ELR (cell line): ENCODE results near the gene ZCCHC24.
A peak's percentile ranks its signal among the peaks of the same experiment; 100 is the strongest.
"Not testable (repeated sequence)": the region's sequence is repeated elsewhere in the genome, so short reads cannot be mapped to it uniquely, and the experiment has no call there.

Source experiments
- DNase-seq: peaks from one replicate; pipeline ENCODE4 v3.0.0-alpha.2; 2015; ENCODE audit warnings: low read depth

ZCCHC24 gene

DNA sequence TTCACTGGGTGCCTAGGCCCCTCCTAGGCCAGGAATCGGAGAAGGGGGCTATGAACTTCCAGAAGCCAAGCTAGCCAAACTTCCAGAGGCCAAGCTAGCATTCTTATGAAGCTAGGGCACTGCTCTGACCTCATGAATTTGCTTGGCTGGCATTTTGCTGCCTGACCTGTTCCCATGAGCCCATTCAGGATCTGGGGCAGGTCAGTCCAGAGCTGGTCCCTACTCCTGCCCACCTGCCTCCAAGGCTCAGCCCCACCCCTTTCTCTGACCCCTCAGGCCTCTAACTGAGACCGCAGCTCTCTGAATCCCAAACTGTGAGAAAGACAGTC lies 99.4 kb downstream of the ZCCHC24 start:
- no peak for DNase-seq

- no peak for DNase-seq
These were observed 100.0 kb downstream of the ZCCHC24 start for GRCh38 chr10:79345241-79346011.

DNA sequence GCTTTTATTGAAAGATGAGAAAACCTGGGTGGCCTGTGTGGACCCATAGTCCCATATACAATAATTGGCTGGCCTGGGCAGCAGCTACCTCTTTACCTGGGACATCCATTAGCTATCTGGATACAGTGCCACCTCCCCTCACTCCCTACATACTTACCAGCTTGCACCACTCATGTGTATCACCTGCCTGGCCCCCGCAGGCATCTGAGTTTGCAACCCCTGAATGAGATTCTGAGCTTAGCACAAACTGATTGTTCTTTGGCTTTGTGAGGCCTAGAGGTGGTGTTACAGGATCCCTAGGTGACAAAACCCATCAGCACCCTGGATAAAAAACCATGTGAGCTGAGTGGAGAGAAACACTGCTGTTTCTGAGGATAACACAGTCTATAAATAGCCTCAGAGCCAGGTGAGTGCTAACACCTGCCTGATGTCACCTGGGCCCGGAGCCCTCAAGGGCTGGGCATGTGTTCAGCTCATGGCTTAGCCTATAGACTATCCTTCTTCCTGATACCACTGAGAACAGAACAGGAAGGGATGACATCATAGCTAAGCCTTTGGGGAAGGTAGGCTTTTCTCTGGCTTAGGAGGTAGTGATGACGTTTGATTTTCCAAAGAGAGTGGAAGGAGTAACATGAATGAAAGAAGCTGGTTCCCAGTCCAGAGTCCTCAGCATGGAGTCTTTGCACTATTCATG lies 100.8 kb downstream of the ZCCHC24 start:
- DNase-seq, result no peak

GRCh38 chr10:79342811-79343561 lies 102.4 kb downstream of the ZCCHC24 start:
- DNase-seq, result no peak

- DNase-seq, result no peak
These were observed 103.1 kb downstream of the ZCCHC24 start for GRCh38 chr10:79342295-79342761.

DNA sequence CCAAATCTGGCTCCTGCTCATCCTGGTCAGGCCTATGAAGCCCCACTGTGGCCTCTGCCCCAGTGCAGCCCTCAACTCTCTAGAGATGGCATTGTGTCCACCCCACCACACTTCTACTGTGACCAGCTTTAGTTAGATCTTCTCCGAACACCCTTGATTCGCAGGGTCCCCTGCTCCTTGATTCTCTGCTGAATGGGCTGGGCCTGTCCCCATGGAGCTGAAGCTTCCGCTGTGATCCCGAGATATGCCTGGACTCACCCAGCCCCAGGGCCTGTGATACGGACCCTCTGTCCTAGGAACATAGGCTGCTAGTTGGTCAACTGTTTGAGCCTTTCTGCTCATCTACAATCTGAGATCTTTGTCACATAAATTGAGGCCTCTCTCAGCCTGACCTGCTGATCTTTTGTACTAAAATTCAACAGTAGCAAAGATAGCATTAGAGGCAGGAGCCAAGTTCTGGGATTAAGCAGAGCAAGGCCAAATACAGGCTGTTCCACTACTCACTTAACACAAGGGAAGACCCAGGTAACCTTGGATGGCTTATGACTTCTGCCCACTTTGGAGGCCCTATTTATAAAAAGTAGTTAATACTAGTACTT lies 104.7 kb downstream of the ZCCHC24 start:
- no peak for DNase-seq

DNA sequence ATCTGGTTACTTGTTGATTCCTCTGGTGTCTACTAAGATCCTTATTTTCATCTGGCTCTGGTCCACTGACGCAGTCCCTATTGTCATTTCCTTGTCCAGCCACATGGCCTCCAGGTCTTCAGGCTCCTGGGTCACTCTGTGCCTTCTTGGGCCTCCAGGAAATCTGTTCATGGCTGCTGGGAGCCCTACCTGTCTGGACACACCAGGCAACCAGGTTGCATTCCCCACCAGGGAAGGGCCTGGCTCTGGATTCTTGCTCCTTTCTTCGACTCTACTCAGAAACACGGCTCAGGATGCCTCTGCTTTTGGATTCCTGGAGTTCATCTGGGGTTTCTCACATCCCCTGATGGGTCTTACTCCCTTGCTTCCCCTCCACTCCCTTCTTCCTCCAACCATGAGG lies 106.2 kb downstream of the ZCCHC24 start:
- DNase-seq, result no peak

GRCh38 chr10:79337783-79338469 lies 107.5 kb downstream of the ZCCHC24 start:
- DNase-seq, result not testable (repeated sequence)

GRCh38 chr10:79336739-79337138 lies 108.7 kb downstream of the ZCCHC24 start:
- DNase-seq, result no peak

DNA sequence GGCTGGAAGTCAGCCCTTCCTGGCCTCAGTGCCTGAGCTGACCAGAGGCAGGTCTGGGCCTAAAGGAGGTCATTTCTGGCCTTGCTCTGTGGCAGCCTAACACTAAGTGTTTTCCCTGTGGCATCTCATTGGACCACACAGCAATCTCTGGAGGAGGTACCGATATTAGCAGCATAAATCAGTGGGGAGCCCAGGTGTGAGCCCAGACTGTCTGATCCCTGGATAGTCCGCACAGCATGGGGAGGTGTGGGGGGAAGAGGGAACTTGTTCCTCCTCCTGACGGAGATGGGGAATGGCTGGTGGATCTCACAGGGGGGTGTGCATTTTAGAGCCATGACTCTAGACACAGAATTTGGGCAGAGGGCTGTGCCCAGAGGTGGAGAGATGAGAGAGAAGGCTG lies 109.1 kb downstream of the ZCCHC24 start:
- no peak for DNase-seq

DNA sequence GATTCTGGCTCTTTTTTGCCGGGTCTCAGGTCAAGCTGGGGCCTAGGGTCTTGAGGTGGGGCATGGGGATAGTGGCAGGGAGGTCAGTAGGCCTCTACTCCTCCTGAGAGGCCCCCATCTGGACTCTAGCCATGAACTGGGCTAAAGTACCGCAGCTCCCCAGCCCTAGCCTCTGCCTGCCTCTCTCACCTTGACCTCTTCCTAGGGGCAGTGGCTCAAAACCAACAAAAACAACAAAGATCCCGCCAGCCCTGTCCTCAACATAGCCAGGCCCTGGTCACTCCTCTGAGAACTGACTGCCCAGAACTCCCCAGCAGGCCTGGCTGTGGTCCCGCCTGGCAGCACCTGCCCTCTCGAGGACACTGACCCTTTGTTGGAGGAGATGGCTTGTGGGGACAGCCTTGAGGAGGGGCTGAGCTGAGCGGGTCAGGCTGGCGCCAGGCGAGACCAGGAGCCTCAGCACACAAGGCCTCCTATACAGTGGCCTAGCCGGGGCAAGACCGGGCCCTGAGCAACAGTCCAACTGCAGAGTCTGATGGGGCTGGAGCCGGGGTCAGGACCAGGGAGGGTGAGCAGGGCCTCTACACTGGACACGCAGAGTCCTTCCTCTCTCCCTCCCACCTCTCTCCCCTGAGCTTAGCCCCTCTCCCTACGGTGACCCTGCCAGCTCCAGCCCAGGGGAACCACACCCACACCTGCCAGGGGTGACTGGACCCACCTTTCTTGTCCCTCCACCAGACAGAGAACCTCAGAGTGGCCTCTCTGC lies 109.8 kb downstream of the ZCCHC24 start:
- DNase-seq, result no peak

DNA sequence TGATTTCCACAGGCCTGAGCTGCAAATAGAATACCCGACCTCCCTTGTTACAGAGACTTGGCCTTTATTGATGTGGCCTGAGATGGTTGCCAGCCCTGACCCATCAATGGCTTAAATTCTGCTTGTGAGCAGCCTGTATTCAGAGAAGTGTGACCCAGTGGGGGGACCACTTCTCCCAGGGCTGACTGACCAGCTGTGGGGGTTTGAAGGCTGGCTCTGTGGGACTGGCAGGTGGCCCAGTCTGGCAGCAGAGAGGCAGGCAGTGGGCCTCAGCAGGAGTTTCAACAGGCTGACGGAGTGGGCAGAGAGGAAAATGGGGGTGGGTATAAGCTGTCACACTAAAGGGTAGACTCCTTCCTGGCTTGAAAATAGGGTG lies 110.3 kb downstream of the ZCCHC24 start:
- no peak for DNase-seq

DNA sequence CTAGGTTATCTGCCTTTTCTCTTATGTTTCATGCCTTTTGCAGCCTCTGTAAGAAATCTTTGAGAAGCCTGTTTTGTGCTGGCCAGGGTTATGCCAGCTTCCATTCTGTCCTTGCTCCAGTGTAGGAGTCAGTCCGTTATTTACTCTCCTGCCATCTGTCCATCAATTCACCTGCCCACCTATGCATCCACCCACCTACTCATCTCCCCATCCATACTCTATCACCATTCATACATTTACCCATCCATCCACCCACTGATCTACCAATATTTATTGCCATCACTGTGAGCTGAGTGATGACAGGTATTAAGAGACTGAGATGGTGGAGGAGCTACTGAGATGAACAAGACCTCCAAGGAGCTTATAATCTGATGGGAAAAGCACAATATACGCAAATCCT lies 110.9 kb downstream of the ZCCHC24 start:
- no peak for DNase-seq

DNA sequence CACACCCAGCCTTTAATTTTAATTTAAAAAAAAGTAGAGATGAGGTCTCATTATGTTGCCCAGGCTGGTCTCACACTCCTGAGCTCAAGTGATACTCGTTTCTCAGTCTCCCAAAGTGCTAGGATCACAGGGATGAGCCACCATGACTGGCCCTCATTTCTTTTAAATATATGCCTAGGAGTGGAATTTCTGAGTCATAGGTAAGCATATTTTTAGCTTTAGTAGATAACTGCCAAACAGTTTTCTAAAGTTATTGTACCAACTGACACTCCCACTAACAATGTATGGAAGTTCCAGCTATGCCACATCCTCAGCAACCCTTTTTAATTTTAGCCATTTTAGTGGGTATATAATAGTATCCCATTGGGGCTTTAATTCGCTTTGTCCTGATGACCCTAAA lies 111.9 kb downstream of the ZCCHC24 start:
- peak; percentile 97 for DNase-seq

DNA sequence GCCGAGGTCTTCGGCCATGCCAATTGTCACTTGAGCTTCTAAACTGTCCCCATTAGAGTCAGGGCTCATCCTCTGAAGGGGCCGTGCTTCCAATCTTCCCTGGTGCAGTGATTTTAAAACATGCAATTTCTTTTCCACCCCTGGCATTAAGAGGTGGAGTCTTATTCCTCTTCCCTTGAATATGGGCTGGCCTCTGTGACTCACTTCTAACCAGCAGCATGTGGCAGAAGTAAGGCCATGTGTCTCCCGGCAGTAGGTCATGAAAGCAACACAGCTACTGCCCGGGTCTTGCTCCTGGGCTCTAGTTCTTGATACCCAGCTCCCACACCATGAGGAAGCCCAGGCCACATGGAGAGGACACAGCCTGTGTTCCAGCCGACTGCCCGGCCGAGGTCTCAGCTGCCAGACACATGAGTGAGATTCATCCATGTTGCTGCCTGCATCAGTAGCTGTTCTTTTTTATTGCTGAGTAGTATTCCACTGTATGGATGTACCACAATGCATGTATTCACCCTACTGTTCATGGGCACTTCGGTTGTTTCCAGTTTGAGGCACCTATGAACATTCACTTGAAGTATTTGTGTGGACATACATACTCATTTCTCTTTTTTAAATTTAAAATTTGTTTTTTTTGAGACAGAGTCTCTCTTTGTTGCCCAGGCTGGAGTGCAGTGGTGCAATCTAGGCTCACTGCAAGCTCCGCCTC lies 112.7 kb downstream of the ZCCHC24 start:
- DNase-seq, result not testable (repeated sequence)
